Fibroblast of peridontal ligament (primary cell): ENCODE measurements around the gene MTO1.
"Not testable (repeated sequence)": the region's sequence is repeated elsewhere in the genome, so short reads cannot be mapped to it uniquely, and the experiment has no call there.

ENCODE experiments used
- DNase-seq: peaks from one replicate; pipeline ENCODE4 v3.0.0-alpha.2; 2010; ENCODE audit errors: extremely low read depth

The MTO1 gene, protein sequence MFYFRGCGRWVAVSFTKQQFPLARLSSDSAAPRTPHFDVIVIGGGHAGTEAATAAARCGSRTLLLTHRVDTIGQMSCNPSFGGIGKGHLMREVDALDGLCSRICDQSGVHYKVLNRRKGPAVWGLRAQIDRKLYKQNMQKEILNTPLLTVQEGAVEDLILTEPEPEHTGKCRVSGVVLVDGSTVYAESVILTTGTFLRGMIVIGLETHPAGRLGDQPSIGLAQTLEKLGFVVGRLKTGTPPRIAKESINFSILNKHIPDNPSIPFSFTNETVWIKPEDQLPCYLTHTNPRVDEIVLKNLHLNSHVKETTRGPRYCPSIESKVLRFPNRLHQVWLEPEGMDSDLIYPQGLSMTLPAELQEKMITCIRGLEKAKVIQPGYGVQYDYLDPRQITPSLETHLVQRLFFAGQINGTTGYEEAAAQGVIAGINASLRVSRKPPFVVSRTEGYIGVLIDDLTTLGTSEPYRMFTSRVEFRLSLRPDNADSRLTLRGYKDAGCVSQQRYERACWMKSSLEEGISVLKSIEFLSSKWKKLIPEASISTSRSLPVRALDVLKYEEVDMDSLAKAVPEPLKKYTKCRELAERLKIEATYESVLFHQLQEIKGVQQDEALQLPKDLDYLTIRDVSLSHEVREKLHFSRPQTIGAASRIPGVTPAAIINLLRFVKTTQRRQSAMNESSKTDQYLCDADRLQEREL

DNA sequence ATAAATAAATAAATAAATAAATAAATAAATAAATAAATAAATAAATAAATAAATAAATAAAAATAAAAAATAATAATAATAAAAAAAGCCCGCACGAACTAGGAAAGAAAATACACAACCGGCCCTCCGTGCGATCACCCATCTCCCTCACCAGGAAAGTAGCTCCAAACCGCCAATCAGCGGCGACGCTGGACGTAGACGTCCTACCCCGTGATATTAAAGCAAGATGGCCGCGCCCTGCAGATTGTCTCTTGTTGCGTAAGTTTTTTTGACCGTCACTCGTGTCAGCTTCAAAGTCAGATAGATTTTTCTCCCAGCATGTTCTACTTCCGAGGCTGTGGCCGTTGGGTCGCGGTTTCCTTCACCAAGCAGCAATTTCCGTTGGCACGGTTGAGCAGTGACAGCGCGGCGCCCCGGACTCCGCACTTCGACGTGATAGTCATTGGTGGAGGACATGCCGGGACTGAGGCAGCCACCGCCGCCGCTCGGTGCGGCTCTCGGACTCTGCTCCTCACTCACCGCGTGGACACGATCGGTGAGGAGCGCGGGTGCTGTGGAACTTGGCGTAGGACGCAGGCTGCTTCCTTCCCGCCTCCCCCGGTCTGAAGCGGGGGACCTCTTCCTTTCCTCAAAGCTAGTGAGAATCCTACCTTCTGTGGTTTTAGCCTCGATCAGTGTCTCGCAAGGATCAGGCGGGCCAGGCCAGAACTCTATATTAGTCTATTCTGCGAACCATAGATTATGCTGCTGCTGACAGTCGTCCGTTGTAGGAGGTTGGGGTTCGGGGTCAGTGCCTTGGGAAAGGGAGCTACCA is at the start of gene MTO1:
MTO1 (plus strand) TSS at position 201 of the 814 bp plus-strand sequence; CDS start at position 319, 118 bp downstream.
- peak; percentile 92 for DNase-seq

DNA sequence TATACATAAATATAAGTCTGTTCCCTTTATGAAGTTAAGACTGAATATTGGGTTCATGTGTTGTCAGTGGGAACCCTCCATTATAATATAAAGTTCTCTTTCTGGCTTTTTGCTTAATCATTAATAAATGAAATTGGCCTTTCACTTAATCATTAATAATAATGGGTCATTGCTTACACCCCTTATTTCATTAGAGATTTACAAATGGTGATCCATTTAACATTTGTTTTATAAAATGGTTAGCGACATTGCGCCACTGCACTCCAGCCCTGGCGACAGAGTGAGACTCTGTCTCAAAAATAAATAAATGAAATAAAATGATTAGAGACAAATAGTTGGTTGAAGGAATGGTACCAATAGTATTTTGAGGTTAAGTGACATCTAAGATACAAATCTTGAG is 48.4 kb upstream of the MTO1 start:
- DNase-seq = no peak

DNA sequence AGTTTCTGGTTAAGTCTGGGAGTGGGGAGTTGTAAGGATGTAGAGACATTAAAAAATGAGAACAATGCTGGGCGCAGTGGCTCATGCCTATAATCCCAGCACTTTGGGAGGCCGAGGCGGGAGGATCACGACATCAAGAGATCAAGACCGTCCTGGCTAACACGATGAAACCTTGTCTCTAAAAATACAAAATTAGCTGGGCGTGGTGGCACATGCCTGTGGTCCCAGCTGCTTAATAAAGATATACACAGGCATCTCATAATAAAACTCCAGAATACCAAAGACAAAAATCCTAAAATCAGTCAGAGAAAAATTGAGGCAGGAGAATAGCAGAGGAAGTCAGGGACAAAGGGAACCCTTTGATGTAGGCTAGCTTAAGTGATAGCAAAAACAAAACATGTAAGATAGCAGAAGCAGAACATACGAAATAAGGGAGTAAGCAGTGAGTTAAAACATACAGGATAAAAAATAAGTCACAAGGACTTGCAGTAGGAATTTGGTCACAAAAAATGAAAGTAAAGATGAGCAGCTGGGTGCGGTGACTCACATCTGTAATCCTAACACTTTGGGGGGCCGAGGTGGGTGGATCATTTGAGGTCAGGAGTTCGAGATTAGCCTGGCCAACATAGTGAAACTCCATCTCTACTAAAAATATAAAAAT is 43.3 kb upstream of the MTO1 start:
- DNase-seq = peak; percentile 25

DNA sequence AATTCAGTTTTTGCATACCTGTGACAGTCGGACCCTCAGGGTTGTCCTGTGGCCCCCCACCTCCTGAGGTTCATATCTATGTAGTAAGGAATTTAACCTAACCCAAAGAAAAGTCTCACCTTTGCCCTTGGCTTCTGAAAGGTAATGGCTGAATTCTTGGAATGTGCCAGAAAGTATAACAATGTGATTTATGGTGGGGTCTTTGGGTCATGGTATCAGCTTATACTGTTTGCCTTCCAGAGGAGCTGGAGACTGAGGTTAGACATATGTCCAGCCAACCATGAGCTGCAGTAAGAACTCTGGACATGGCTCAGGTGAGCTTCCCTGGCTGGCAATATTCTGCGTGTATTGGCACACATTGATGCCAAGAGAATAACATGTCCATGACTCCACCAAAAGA is 40.0 kb upstream of the MTO1 start:
- DNase-seq = no peak

- no peak for DNase-seq
These were observed 26.3 kb upstream of the MTO1 start for GRCh38 chr6:73435236-73435635.

- DNase-seq = no peak
These were observed 18.0 kb upstream of the MTO1 start for GRCh38 chr6:73443555-73443954.

DNA sequence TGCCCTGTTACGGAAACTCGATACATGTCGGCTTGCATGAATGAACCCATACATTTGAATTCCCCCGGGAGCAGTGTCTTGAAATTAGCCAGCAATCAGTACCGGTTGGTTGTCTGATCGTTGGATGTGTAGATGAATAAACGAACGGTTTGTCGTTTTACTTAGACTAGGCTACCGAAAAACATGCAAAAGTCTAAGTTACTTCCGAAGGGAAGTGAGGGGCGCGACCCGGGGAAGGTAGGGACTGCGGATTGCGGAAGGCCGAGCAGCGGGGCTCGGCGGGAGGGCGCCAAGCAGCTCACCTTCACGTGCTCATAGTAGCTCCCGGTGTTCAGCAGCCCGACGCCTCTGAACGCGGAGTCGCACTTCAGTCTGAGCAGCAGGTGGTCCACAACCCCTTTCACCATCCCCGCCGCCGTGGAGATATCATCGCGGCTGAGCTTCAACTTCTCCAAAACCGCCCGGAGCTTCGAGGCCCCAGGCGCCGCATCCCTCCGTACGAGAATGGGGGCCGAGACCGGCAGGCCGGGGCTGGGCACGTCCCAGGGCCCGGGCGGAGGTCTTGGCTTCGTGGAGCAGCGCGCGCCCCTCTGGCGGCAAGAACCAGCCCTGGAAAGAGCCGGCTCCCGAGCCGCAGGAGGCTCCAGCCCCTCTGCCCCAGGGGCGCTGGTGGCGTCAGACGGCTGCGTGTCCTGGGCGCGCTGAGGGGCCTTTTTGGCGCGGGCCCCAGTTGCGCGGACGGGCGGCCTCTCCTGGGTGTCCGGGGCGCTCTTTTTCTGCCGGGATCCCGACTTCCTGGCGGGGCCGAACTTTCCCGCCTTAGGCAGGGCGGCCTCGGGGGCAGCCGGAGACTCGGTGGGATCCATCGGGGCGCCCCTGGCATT is 10.1 kb upstream of the MTO1 start:
- DNase-seq = peak; percentile 60

GRCh38 chr6:73452107-73452461 is 9.5 kb upstream of the MTO1 start, which contains the start of gene CGAS:
Gene CGAS (minus strand): TSS chr6:73452297. CDS start chr6:73452181, 116 bp downstream.
- peak; percentile 70 for DNase-seq

- peak; percentile 26 for DNase-seq
These were observed 5.5 kb upstream of the MTO1 start for GRCh38 chr6:73455865-73456629.

- not testable (repeated sequence) for DNase-seq
These were observed 2.1 kb upstream of the MTO1 start for GRCh38 chr6:73459474-73459873.

GRCh38 chr6:73460056-73460455 is 1.5 kb upstream of the MTO1 start:
- DNase-seq = no peak

DNA sequence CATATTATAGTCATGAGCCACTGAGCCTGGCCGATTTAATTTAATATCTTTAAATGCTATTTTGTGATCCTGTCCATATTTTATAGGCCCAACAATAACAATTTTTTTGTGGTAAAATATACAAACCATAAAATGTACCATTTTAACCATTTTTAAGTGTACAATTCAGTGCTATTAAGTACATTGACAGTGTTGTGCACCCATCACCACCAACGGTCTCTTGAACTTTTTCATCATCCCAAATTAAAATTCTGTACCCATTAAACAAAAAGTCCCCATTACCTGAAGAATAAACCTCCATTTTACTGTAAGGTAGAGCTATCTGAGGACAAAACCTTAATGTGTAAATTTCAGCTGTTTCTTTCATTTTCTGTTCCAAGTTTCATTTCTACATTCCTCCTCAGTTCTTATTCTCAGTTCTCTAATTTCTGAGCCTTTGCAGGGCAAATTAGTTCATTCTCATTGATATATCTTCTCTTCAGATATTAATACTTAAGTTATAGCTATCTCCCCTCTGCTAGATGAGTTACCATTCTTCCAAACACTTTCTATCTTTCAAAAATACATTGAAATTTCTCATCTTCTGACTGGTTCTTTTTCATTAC is 10.3 kb downstream of the MTO1 start:
- DNase-seq = no peak

GRCh38 chr6:73476723-73477122 is 15.2 kb downstream of the MTO1 start:
- no peak for DNase-seq

- no peak for DNase-seq
These were observed 15.9 kb downstream of the MTO1 start for GRCh38 chr6:73477407-73477806.

- no peak for DNase-seq
These were observed 20.4 kb downstream of the MTO1 start for GRCh38 chr6:73481969-73482368.

DNA sequence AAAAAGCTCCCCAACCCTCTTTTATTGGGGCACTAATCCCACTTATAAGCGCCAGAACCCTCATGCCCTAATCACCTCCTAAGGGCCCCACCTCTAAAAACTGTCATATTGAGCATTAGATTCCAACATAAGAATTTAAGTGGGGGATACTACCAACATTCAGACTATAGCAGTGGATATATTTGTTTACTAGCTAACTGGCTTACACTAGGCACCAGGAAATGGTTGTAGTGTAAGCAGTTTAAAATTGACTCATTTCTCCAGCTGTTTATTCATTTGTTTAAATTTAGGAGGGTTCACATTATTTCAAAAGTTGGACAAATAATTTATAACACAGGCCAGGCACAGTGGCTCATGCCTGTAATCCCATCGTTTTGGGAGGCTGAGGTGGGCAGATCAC is 22.9 kb downstream of the MTO1 start:
- no peak for DNase-seq

DNA sequence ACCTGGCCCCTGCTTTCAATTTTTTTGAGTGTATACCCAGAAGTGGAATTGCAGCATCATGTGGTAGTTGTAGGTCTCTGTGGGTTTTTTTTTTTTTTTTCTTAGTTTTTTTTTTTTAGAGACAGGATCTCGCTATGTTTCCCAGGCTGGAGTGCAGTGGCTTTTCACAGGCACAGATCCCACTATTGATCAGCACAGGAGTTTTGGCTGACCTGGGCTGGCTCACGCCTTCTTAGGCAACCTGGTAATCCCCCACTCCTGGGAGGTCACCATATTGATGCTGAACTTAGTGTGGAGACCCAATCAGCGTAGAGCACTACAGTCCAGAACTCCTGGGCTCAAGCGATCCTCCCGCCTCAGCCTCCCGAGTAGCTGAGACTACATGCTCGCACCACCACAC is 25.9 kb downstream of the MTO1 start:
- no peak for DNase-seq

DNA sequence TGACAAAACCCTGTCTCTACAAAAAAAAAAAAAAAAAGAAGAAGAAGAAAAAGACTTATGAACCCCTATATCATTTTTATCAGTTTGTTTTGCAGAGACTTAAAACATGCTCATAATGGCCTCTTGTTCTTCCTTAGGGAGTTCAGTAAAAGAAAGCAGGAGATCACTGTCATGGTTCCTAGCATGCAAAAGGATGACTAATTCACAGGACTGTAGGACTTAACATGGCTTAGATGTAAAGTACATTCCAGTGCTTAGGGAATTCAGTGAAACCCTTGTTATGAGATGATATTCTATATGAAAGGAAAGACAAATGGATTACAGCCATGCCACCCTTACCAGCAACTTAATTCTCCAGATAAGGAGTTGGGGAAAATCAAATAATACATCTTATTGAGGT is 29.8 kb downstream of the MTO1 start:
- no peak for DNase-seq

DNA sequence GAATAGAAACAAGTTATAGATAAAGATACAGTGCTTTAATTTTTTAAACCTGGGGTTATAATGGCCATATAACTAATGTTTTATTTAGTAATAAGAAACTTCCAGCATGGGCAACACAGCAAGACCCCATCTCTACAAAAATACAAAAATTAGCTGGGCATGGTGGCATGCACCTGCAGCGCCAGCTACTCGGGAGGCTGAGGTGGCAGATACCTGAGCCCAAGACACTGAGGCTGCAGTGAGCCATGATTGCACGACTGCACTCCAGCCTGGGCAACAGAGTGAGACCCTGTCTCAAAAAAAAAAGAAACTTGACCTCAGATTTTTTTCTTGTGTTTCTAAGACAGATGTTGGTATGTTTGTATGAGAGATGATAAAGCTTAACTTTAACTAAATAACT is 36.4 kb downstream of the MTO1 start:
- DNase-seq = no peak
